Inflammatory macrophage treated with lipopolysaccharide for 4 hours (primary cell): ENCODE results near the gene RFLNA.

ENCODE experiments used
- DNase-seq: peaks from one replicate; pipeline ENCODE4 v3.0.0-alpha.2; 2020

Gene RFLNA

GRCh38 chr12:124304314-124304790, 9.5 kb downstream of the RFLNA start:
- DNase-seq, result no peak

GRCh38 chr12:124305136-124305535, 10.2 kb downstream of the RFLNA start:
- DNase-seq, result no peak

- no peak for DNase-seq
These were observed 11.1 kb downstream of the RFLNA start for GRCh38 chr12:124305776-124306685.

- DNase-seq, result no peak
These were observed 12.0 kb downstream of the RFLNA start for GRCh38 chr12:124306686-124307555.

- no peak for DNase-seq
These were observed 12.6 kb downstream of the RFLNA start for GRCh38 chr12:124307556-124307825.

GRCh38 chr12:124308741-124309140, 13.8 kb downstream of the RFLNA start:
- no peak for DNase-seq

- no peak for DNase-seq
These were observed 14.3 kb downstream of the RFLNA start for GRCh38 chr12:124309231-124309630.

GRCh38 chr12:124309744-124310143, 14.9 kb downstream of the RFLNA start:
- DNase-seq, result no peak

- DNase-seq, result no peak
These were observed 15.3 kb downstream of the RFLNA start for GRCh38 chr12:124310178-124310577.

GRCh38 chr12:124310785-124311184, 15.9 kb downstream of the RFLNA start:
- no peak for DNase-seq

- DNase-seq, result no peak
These were observed 16.6 kb downstream of the RFLNA start for GRCh38 chr12:124311292-124312109.

- DNase-seq, result no peak
These were observed 17.7 kb downstream of the RFLNA start for GRCh38 chr12:124312601-124313000.

- DNase-seq, result no peak
These were observed 19.3 kb downstream of the RFLNA start for GRCh38 chr12:124314207-124314606.

GRCh38 chr12:124314766-124315165, 19.9 kb downstream of the RFLNA start:
- no peak for DNase-seq

- no peak for DNase-seq
These were observed 20.6 kb downstream of the RFLNA start for GRCh38 chr12:124315372-124316044.

- no peak for DNase-seq
These were observed 21.5 kb downstream of the RFLNA start for GRCh38 chr12:124316257-124316900.

- no peak for DNase-seq
These were observed 22.5 kb downstream of the RFLNA start for GRCh38 chr12:124317400-124317799.

- no peak for DNase-seq
These were observed 23.6 kb downstream of the RFLNA start for GRCh38 chr12:124318278-124319020.

GRCh38 chr12:124319368-124320050, 24.6 kb downstream of the RFLNA start:
- no peak for DNase-seq

GRCh38 chr12:124321040-124321481, 26.2 kb downstream of the RFLNA start:
- peak; percentile 61 for DNase-seq
